Parathyroid adenoma (tissue), 2 donors: Measurements from ENCODE around the gene TOM1L2.

ENCODE experiments used
- H2AFZ ChIP-seq: fragments of 300-600 bp; sonication (generic); one replicate; pipeline ENCODE4 v1.7.0; 2017; ENCODE audit warnings: antibody characterized with exemption, mild to moderate bottlenecking
- H3K27ac ChIP-seq: fragments of 300-600 bp; sonication (generic); one replicate; pipeline ENCODE4 v1.7.0; 2017
- H3K27me3 ChIP-seq: fragments of 300-600 bp; sonication (generic); one replicate; pipeline ENCODE4 v1.7.0; 2017; ENCODE audit warnings: low read length; ENCODE audit not compliant: control insufficient read depth, insufficient read depth
- H3K36me3 ChIP-seq: fragments of 300-600 bp; sonication (generic); one replicate; pipeline ENCODE4 v1.7.0; 2017; ENCODE audit warnings: low read length; ENCODE audit not compliant: control insufficient read depth, insufficient read depth
- H3K4me1 ChIP-seq: fragments of 300-600 bp; sonication (generic); one replicate; pipeline ENCODE4 v1.7.0; 2017; ENCODE audit warnings: control low read depth
- H3K4me2 ChIP-seq: fragments of 300-600 bp; sonication (generic); one replicate; pipeline ENCODE4 v1.7.0; 2017; ENCODE audit warnings: low read length
- H3K4me3 ChIP-seq: fragments of 300-600 bp; sonication (generic); one replicate; pipeline ENCODE4 v1.7.0; 2017; ENCODE audit warnings: low read depth, low read length
- H3K79me2 ChIP-seq: fragments of 300-600 bp; sonication (generic); one replicate; pipeline ENCODE4 v1.7.0; 2017; ENCODE audit warnings: control low read depth
- H3K9ac ChIP-seq: fragments of 300-600 bp; sonication (generic); one replicate; pipeline ENCODE4 v1.7.0; 2017; ENCODE audit warnings: mild to moderate bottlenecking
- H3K9me3 ChIP-seq: fragments of 300-600 bp; sonication (generic); one replicate; pipeline ENCODE4 v1.7.0; 2017; ENCODE audit warnings: low read length; ENCODE audit not compliant: control insufficient read depth
- CTCF ChIP-seq: fragments of 300-600 bp; sonication (generic); IDR thresholded peaks from one replicate; pipeline ENCODE4 v1.7.0; 2017; ENCODE audit warnings: antibody characterized with exemption, mild to moderate bottlenecking
- donor health status: primary hyperparathyroidism.

The TOM1L2 gene

GRCh38 chr17:17835415-17836249, 136.6 kb downstream of the TOM1L2 start:
- Histone ChIP-seq H3K4me3 (peak overlapping the region; percentile 42), H3K4me1 (peaks cover 43% of the 10 kb centered on the region), H3K9me3 (no peaks in the 10 kb centered on the region)

GRCh38 chr17:17834974-17835373, 137.2 kb downstream of the TOM1L2 start:
- H3K4me1 ChIP-seq = peaks cover 40% of the 10 kb centered on the region
- no peaks in the 10 kb centered on the region for H3K27me3 ChIP-seq
- no peak overlapping the region for H3K4me3 ChIP-seq
- H3K9ac ChIP-seq = no peak overlapping the region
- no peaks in the 10 kb centered on the region for H3K36me3 ChIP-seq
- H3K9me3 ChIP-seq = no peaks in the 10 kb centered on the region
- H3K79me2 ChIP-seq = peaks cover 8% of the 10 kb centered on the region
- H3K4me2 ChIP-seq = no peak overlapping the region
- H2AFZ ChIP-seq = no peak overlapping the region
- no peak overlapping the region for H3K27ac ChIP-seq
- TF ChIP-seq CTCF = no peak

More at GRCh38 chr17:17835415-17836249, 136.6 kb downstream of the TOM1L2 start:
- H3K79me2 ChIP-seq = peaks cover 5% of the 10 kb centered on the region
- TF ChIP-seq CTCF = no peak
- H3K9ac ChIP-seq = no peak overlapping the region
- H3K27me3 ChIP-seq = no peaks in the 10 kb centered on the region
- peak overlapping the region; percentile 93 for H3K4me2 ChIP-seq
- peak overlapping the region; percentile 69 for H2AFZ ChIP-seq
- peak overlapping the region; percentile 91 for H3K27ac ChIP-seq
- H3K36me3 ChIP-seq = no peaks in the 10 kb centered on the region

- Histone ChIP-seq H3K36me3 (no peaks in the 10 kb centered on the region), H3K4me3 (no peak overlapping the region), H3K27ac (no peak overlapping the region), H3K4me1 (peaks cover 33% of the 10 kb centered on the region), H2AFZ (no peak overlapping the region), H3K27me3 (no peaks in the 10 kb centered on the region), H3K9me3 (no peaks in the 10 kb centered on the region), H3K79me2 (peaks cover 11% of the 10 kb centered on the region), H3K4me2 (no peak overlapping the region), H3K9ac (no peak overlapping the region)
- no peak for TF ChIP-seq CTCF
Observed at GRCh38 chr17:17833658-17834357, 138.4 kb downstream of the TOM1L2 start.

GRCh38 chr17:17832032-17832363, 140.2 kb downstream of the TOM1L2 start:
- no peak for TF ChIP-seq CTCF
- Histone ChIP-seq H3K36me3 (no peaks in the 10 kb centered on the region), H3K4me2 (no peak overlapping the region), H2AFZ (no peak overlapping the region), H3K9ac (no peak overlapping the region), H3K4me3 (no peak overlapping the region), H3K79me2 (peaks cover 11% of the 10 kb centered on the region), H3K4me1 (peaks cover 18% of the 10 kb centered on the region), H3K27me3 (no peaks in the 10 kb centered on the region), H3K9me3 (no peaks in the 10 kb centered on the region), H3K27ac (no peak overlapping the region)
